Fibroblast of skin of right biceps (primary cell): Measurements from ENCODE around the gene C1orf198.
A peak's percentile ranks its signal among the peaks of the same experiment; 100 is the strongest.

Experiments
- DNase-seq: peaks from one replicate; pipeline ENCODE4 v3.0.0-alpha.2; 2013

Gene C1orf198

GRCh38 chr1:230828421-230828820 is 39.9 kb downstream of the C1orf198 start:
- no peak for DNase-seq

- DNase-seq: no peak
Measured at GRCh38 chr1:230827801-230828200, 40.5 kb downstream of the C1orf198 start.

- DNase-seq: no peak
Measured at GRCh38 chr1:230827081-230827681, 41.1 kb downstream of the C1orf198 start.

- DNase-seq: no peak
Measured at GRCh38 chr1:230826166-230826875, 42.0 kb downstream of the C1orf198 start.

- peak; percentile 43 for DNase-seq
Measured at GRCh38 chr1:230825761-230826160, 42.6 kb downstream of the C1orf198 start.

GRCh38 chr1:230824919-230825721 is 43.2 kb downstream of the C1orf198 start:
- peak; percentile 76 for DNase-seq

GRCh38 chr1:230824551-230824918 is 43.8 kb downstream of the C1orf198 start:
- DNase-seq: peak; percentile 36

GRCh38 chr1:230823931-230824381 is 44.4 kb downstream of the C1orf198 start:
- no peak for DNase-seq

GRCh38 chr1:230823426-230823825 is 44.9 kb downstream of the C1orf198 start:
- no peak for DNase-seq

GRCh38 chr1:230822092-230822581 is 46.2 kb downstream of the C1orf198 start:
- peak; percentile 77 for DNase-seq

- no peak for DNase-seq
Measured at GRCh38 chr1:230821346-230821745, 47.0 kb downstream of the C1orf198 start.

GRCh38 chr1:230820568-230820967 is 47.8 kb downstream of the C1orf198 start:
- no peak for DNase-seq

- DNase-seq: no peak
Measured at GRCh38 chr1:230819976-230820375, 48.3 kb downstream of the C1orf198 start.

- no peak for DNase-seq
Measured at GRCh38 chr1:230818901-230819300, 49.4 kb downstream of the C1orf198 start.

GRCh38 chr1:230818367-230818766 is 50.0 kb downstream of the C1orf198 start:
- DNase-seq: peak; percentile 45

GRCh38 chr1:230816018-230816417 is 52.3 kb downstream of the C1orf198 start:
- DNase-seq: no peak

GRCh38 chr1:230814949-230815692 is 53.2 kb downstream of the C1orf198 start:
- no peak for DNase-seq

- no peak for DNase-seq
Measured at GRCh38 chr1:230812568-230812967, 55.8 kb downstream of the C1orf198 start.

GRCh38 chr1:230809256-230809990 is 58.9 kb downstream of the C1orf198 start:
- no peak for DNase-seq

GRCh38 chr1:230808281-230808872 is 59.9 kb downstream of the C1orf198 start:
- peak; percentile 66 for DNase-seq

- DNase-seq: no peak
Measured at GRCh38 chr1:230807561-230808280, 60.6 kb downstream of the C1orf198 start.
